ENCODE data around the gene ATG101. TPM values are rescaled to one million over a fixed set of nuclear protein-coding genes. Genes with fewer than 3 reads are reported as not detected.

Gene ATG101
- total and polyA plus RNA-seq, 2 of the 8 experiments (the other 6 are each of a cell fraction or from before 2014, with no cell fraction given): 49.8 to 55.9 TPM

GRCh38 chr12:52082669-52082987 lies 12.8 kb downstream of the ATG101 start:
- WGBS, 2 experiments (ENCODE audit: extremely low coverage in 1 of 2, insufficient coverage in 1 of 2, insufficient read length in 1 of 2, insufficient replicate concordance in 2 of 2, low coverage in 1 of 2, low lambda C conversion rate in 2 of 2, missing lambda C conversion rate in 1 of 2): 79% methylated on average over 4 of the region's 4 CpGs; no CpG with 5 or more reads in 1 of the 2 experiments
- FAIRE-seq: no peak
- peaks cover 0 to 3% (median under 1%) of the 10 kb centered on the region in 4 experiments; a peak in 3 of 8 replicates for H3K36me3 ChIP-seq (ENCODE audit: control insufficient read depth in 2 of 4, insufficient read depth in 4 of 4, low read length in 3 of 4)
- no peak overlapping the region for H3K18ac ChIP-seq (ENCODE audit: extremely low read depth, low read length)
- peak overlapping the region; percentile 84; the same call in 1 of the 2 replicates for H2BK15ac ChIP-seq (ENCODE audit: low read length)
- no peak overlapping the region for H3K56ac ChIP-seq (replicated peaks; ENCODE audit: insufficient read length, low read depth, low read length)
- H3K23ac ChIP-seq (ENCODE audit: insufficient read length): no peak overlapping the region
- CTCF ChIA-PET (ENCODE audit: partially characterized antibody): interaction anchor here (0.8 to 34.1 kb wide), 25 partner anchors 9 to 108 kb away, joined by 3 to 1022 read pairs (median 8); partner anchors contain the start of genes ATG101 and NR4A1
- H4K20me1 ChIP-seq (replicated peaks in 1 of 2; ENCODE audit: control insufficient read depth in 1 of 2, insufficient read depth in 2 of 2, low read length in 2 of 2): peaks cover 0 to 9% of the 10 kb centered on the region in 2 experiments
- H3K79me1 ChIP-seq (ENCODE audit: low read depth, low read length): no peaks in the 10 kb centered on the region; the same call in 1 of the 2 replicates
- H4K8ac ChIP-seq (ENCODE audit: extremely low read depth, insufficient read depth, low read length): peak overlapping the region; percentile 39; the same call in 1 of the 2 replicates
- no peak overlapping the region for H2BK120ac ChIP-seq (replicated peaks; ENCODE audit: low read depth, low read length)
- H3K9me3 ChIP-seq (ENCODE audit: insufficient read depth in 2 of 2, low read depth in 1 of 2, low read length in 1 of 2): no peaks in the 10 kb centered on the region
- H2AK5ac ChIP-seq (ENCODE audit: low read depth, low read length): no peak overlapping the region
- peaks cover 0 to 14% (median 1%) of the 10 kb centered on the region in 4 experiments; a peak in 5 of 7 replicates for H3K27me3 ChIP-seq (replicated peaks in 1 of 4; ENCODE audit: control insufficient read depth in 3 of 4, extremely low read depth in 1 of 4, insufficient read depth in 3 of 4, low read length in 3 of 4)
- no peak overlapping the region for H3K27ac ChIP-seq (ENCODE audit: low read depth, low read length)
- no peak overlapping the region for H2AFZ ChIP-seq (ENCODE audit: low read length)
- POLR2A ChIA-PET (ENCODE audit: partially characterized antibody): interaction anchor here (1.5 to 7.7 kb wide), 4 partner anchors 13 to 193 kb away, joined by 3 to 82 read pairs (median 16); partner anchors contain the start of gene ATG101
- H3K79me2 ChIP-seq (ENCODE audit: control insufficient read depth in 1 of 2, insufficient read depth in 2 of 2, low read length in 2 of 2): no peaks in the 10 kb centered on the region
- H3K4ac ChIP-seq (replicated peaks; ENCODE audit: insufficient read length, low read depth, low read length): no peak overlapping the region
- peak overlapping the region; percentile 44; the same call in 1 of the 2 replicates for H2BK5ac ChIP-seq (ENCODE audit: low read depth, low read length)
- no peak overlapping the region for H3K9ac ChIP-seq (replicated peaks in 1 of 4; ENCODE audit: extremely low read depth in 1 of 4, low read depth in 3 of 4, low read length in 3 of 4)
- no peak for DNase-seq (ENCODE audit: low read depth in 1 of 2, low spot score in 2 of 2)
- peak overlapping the region; percentile 75; the same call in 1 of the 2 replicates for H2BK12ac ChIP-seq (ENCODE audit: low read depth, low read length)
- peaks cover 5 to 37% (median 14%) of the 10 kb centered on the region in 4 experiments; a peak in 6 of 7 replicates for H3K4me1 ChIP-seq (replicated peaks in 1 of 4; ENCODE audit: control insufficient read depth in 3 of 4, insufficient read depth in 4 of 4, low read length in 3 of 4)
- peaks cover 8% of the 10 kb centered on the region; the same call in 1 of the 2 replicates for H3K23me2 ChIP-seq (ENCODE audit: low read depth, low read length)
- peak overlapping the region; percentile 0 for H4K91ac ChIP-seq (replicated peaks; ENCODE audit: insufficient read length, low read length)
- no peak overlapping the region for H3K14ac ChIP-seq (ENCODE audit: insufficient read length)
- no peak overlapping the region for H2BK20ac ChIP-seq (ENCODE audit: low read length)
- H3K4me2 ChIP-seq (ENCODE audit: insufficient read depth in 1 of 2, low read depth in 2 of 2, low read length in 2 of 2): no peak overlapping the region
- H3K4me3 ChIP-seq (ENCODE audit: extremely low read depth in 1 of 4, insufficient read depth in 2 of 4, low read depth in 3 of 4, low read length in 4 of 4): no peak overlapping the region
- H4K5ac ChIP-seq (ENCODE audit: insufficient read length, low read depth, low read length): no peak overlapping the region
- no peak for TF ChIP-seq CEBPB (IDR thresholded peaks at IDR 0.05; ENCODE audit: low read depth, low read length)

Data from H1 (cell line).